ENCODE results near the gene RNF207.

RNF207 gene

GRCh38 chr1:6245086-6245868, 39.4 kb downstream of the RNF207 start:
- H3K27ac ChIP-seq (ENCODE audit: low read length), result no peak overlapping the region
- no peak overlapping the region for H3K9ac ChIP-seq (ENCODE audit: low read length in 2 of 2)
- no peaks in the 10 kb centered on the region for H3K36me3 ChIP-seq (ENCODE audit: control insufficient read depth in 2 of 2, insufficient read depth in 2 of 2, low read length in 2 of 2)
- no peaks in the 10 kb centered on the region for H3K9me3 ChIP-seq (ENCODE audit: control insufficient read depth in 2 of 2, low read length in 2 of 2)
- peaks cover 64 to 84% of the 10 kb centered on the region in 2 donors for H3K27me3 ChIP-seq (ENCODE audit: control insufficient read depth in 1 of 2, insufficient read depth in 2 of 2, low read length in 2 of 2)
- peaks cover 28% of the 10 kb centered on the region for H3K4me1 ChIP-seq (ENCODE audit: control insufficient read depth, insufficient read depth, low read length)
- no peak overlapping the region for H3K4me3 ChIP-seq (ENCODE audit: low read length in 2 of 2)

DNA sequence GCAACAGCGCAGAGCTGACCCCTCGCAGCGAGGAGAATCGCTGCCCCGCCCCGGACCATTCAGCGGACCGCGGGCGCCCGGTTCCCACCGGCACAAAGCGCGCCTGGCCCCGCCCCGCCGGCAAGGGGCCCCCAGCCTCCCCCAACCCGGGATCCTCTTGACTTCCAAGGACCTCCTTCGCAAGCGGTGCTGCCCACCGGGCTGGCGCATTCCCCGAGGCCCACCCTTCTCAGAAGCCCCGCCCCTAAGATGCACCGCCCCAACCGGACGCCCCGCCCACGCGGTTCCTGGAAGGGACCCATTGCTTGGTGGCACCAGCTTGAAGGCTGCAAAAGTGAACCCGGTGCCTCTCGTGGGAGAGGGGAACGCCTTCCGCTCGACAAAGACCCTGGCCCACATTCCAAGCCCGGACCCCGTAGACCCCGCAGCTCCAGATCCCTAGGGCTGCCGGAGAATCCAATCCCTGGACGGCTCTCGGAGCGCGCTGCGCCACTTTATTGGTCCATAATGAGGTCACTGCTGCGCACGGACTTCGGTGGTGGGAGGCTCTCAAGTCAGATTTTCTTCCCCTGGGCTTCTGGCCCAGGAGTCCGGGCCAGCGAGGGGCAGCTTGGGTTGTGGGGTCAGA, 40.1 kb downstream of the RNF207 start:
- no peaks in the 10 kb centered on the region for H3K36me3 ChIP-seq (ENCODE audit: control insufficient read depth in 2 of 2, insufficient read depth in 2 of 2, low read length in 2 of 2)
- peaks cover 64 to 83% of the 10 kb centered on the region in 2 donors for H3K27me3 ChIP-seq (ENCODE audit: control insufficient read depth in 1 of 2, insufficient read depth in 2 of 2, low read length in 2 of 2)
- peaks cover 28% of the 10 kb centered on the region for H3K4me1 ChIP-seq (ENCODE audit: control insufficient read depth, insufficient read depth, low read length)
- no peak overlapping the region for H3K9ac ChIP-seq (ENCODE audit: low read length in 2 of 2)
- no peak overlapping the region for H3K4me3 ChIP-seq (ENCODE audit: low read length in 2 of 2)
- no peaks in the 10 kb centered on the region for H3K9me3 ChIP-seq (ENCODE audit: control insufficient read depth in 2 of 2, low read length in 2 of 2)
- no peak overlapping the region for H3K27ac ChIP-seq (ENCODE audit: low read length)

GRCh38 chr1:6246497-6247467, 40.9 kb downstream of the RNF207 start:
- no peak overlapping the region for H3K27ac ChIP-seq (ENCODE audit: low read length)
- H3K27me3 ChIP-seq (ENCODE audit: control insufficient read depth in 1 of 2, insufficient read depth in 2 of 2, low read length in 2 of 2), result peaks cover 62 to 82% of the 10 kb centered on the region in 2 donors
- no peaks in the 10 kb centered on the region for H3K36me3 ChIP-seq (ENCODE audit: control insufficient read depth in 2 of 2, insufficient read depth in 2 of 2, low read length in 2 of 2)
- H3K9me3 ChIP-seq (ENCODE audit: control insufficient read depth in 2 of 2, low read length in 2 of 2), result no peaks in the 10 kb centered on the region
- H3K4me3 ChIP-seq (ENCODE audit: low read length in 2 of 2), result no peak overlapping the region
- no peak overlapping the region for H3K9ac ChIP-seq (ENCODE audit: low read length in 2 of 2)
- H3K4me1 ChIP-seq (ENCODE audit: control insufficient read depth, insufficient read depth, low read length), result peaks cover 22% of the 10 kb centered on the region

DNA sequence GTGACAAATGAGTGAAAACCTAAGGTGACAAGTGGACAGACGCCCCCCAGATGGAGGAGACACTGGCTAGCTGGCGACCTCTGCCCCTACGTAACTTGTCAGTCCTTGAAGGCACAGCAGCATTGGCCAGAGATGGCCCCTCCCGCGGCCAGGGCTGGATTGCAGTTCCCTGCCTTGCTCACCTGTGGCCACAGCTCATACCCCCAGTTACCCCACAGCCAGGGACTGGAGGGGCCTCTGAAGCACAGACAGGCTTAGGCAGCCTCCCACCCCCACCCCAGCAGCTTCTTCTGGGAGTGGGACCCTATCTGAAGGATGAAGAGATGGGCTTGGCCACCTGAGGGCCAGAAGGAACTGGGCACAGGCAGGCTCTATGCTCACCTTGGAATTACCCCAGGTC, 41.7 kb downstream of the RNF207 start:
- peaks cover 65 to 77% of the 10 kb centered on the region in 2 donors for H3K27me3 ChIP-seq (ENCODE audit: control insufficient read depth in 1 of 2, insufficient read depth in 2 of 2, low read length in 2 of 2)
- H3K9me3 ChIP-seq (ENCODE audit: control insufficient read depth in 2 of 2, low read length in 2 of 2), result no peaks in the 10 kb centered on the region

DNA sequence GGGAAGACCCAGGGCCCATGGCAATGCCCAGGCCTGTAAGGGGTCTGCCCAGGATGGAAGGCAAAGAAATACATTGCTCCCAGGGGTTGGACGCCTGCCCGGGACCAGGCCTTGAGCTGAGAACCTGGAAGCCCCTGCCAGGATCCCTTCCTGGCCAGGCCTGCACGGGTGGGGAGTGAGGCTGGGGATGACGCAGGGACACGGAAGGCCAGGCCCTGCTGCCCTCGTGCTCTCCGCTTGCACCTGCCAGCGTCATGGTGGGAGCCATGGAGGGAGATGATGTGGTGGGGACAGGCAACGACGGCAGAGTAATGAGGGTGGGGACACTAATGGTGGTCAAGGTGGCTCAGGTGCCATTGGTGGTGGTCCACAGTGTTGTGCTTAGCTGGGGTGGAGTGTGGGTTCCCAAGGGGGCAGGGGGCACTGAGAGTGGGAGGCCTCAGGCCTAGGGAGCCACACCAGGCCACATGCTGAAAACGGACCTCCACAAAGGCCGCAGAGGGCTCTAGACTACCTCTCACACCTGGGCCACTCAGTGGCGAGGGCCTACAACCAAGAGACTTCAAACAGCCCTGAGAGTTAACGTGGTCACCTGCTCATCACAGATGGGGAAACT, 42.4 kb downstream of the RNF207 start:
- Histone ChIP-seq H3K4me1 (ENCODE audit: control insufficient read depth, insufficient read depth, low read length) (peaks cover 17% of the 10 kb centered on the region), H3K9me3 (ENCODE audit: control insufficient read depth in 2 of 2, low read length in 2 of 2) (no peaks in the 10 kb centered on the region), H3K9ac (ENCODE audit: low read length in 2 of 2) (no peak overlapping the region), H3K4me3 (ENCODE audit: low read length in 2 of 2) (no peak overlapping the region), H3K27ac (ENCODE audit: low read length) (no peak overlapping the region), H3K27me3 (ENCODE audit: control insufficient read depth in 1 of 2, insufficient read depth in 2 of 2, low read length in 2 of 2) (peaks cover 59 to 70% of the 10 kb centered on the region in 2 donors), H3K36me3 (ENCODE audit: control insufficient read depth in 2 of 2, insufficient read depth in 2 of 2, low read length in 2 of 2) (no peaks in the 10 kb centered on the region)

More for the DNA sequence above, 41.7 kb downstream of the RNF207 start:
- Histone ChIP-seq H3K36me3 (ENCODE audit: control insufficient read depth in 2 of 2, insufficient read depth in 2 of 2, low read length in 2 of 2) (no peaks in the 10 kb centered on the region), H3K4me1 (ENCODE audit: control insufficient read depth, insufficient read depth, low read length) (peaks cover 17% of the 10 kb centered on the region), H3K27ac (ENCODE audit: low read length) (no peak overlapping the region), H3K9ac (ENCODE audit: low read length in 2 of 2) (no peak overlapping the region), H3K4me3 (ENCODE audit: low read length in 2 of 2) (no peak overlapping the region)

DNA sequence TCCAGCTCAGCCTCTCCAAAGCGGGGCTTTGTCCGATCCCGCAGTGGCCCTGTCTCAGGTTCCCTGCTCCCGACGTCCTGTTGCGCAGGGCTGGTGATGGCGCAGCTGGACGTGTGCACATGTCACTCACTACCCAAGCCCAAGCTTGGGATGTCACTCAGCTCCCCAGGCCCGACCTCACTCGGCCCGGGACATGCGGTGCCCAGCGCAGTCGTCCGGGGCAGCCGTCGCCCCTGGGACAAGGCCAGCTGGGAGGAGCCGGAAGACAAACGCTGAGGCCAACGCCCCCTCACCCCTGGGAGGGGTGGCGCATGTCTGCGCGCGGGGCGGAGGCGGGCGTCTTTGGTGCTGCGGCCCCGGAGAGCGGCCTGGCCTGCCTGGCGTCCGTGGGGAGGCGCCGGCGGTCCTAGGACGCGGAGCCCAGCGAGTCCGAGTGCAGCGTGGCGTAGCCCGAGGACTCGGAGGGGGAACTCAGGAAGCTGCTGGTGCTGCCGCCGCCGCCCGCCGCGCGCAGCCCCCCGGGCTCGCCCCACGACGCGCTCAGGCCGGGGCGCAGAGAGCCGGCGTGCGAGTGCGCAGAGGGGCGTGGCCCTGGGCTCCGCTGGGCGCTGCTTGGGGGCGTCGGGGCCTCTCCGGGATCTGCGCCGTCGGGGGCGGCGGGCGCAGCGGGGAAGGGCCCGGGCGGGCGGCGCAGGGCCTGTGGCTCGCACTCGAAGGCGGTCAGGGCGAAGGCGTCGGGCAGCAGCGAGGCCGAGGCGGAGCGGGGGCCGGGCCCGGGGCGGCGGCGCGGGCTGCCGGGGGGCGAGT, 43.2 kb downstream of the RNF207 start:
- peaks cover 52 to 62% of the 10 kb centered on the region in 2 donors for H3K27me3 ChIP-seq (ENCODE audit: control insufficient read depth in 1 of 2, insufficient read depth in 2 of 2, low read length in 2 of 2)
- H3K4me1 ChIP-seq (ENCODE audit: control insufficient read depth, insufficient read depth, low read length), result peaks cover 17% of the 10 kb centered on the region
- no peak overlapping the region for H3K27ac ChIP-seq (ENCODE audit: low read length)
- no peak overlapping the region for H3K4me3 ChIP-seq (ENCODE audit: low read length in 2 of 2)
- H3K9me3 ChIP-seq (ENCODE audit: control insufficient read depth in 2 of 2, low read length in 2 of 2), result no peaks in the 10 kb centered on the region
- H3K9ac ChIP-seq (ENCODE audit: low read length in 2 of 2), result no peak overlapping the region
- H3K36me3 ChIP-seq (ENCODE audit: control insufficient read depth in 2 of 2, insufficient read depth in 2 of 2, low read length in 2 of 2), result no peaks in the 10 kb centered on the region

GRCh38 chr1:6249739-6250689, 44.1 kb downstream of the RNF207 start:
- H3K27ac ChIP-seq (ENCODE audit: low read length), result no peak overlapping the region
- no peak overlapping the region for H3K9ac ChIP-seq (ENCODE audit: low read length in 2 of 2)
- H3K9me3 ChIP-seq (ENCODE audit: control insufficient read depth in 2 of 2, low read length in 2 of 2), result no peaks in the 10 kb centered on the region
- peaks cover 17% of the 10 kb centered on the region for H3K4me1 ChIP-seq (ENCODE audit: control insufficient read depth, insufficient read depth, low read length)
- H3K36me3 ChIP-seq (ENCODE audit: control insufficient read depth in 2 of 2, insufficient read depth in 2 of 2, low read length in 2 of 2), result peaks cover 0 to 2% of the 10 kb centered on the region in 2 donors
- H3K27me3 ChIP-seq (ENCODE audit: control insufficient read depth in 1 of 2, insufficient read depth in 2 of 2, low read length in 2 of 2), result peaks cover 46 to 57% of the 10 kb centered on the region in 2 donors
- no peak overlapping the region for H3K4me3 ChIP-seq (ENCODE audit: low read length in 2 of 2)

DNA sequence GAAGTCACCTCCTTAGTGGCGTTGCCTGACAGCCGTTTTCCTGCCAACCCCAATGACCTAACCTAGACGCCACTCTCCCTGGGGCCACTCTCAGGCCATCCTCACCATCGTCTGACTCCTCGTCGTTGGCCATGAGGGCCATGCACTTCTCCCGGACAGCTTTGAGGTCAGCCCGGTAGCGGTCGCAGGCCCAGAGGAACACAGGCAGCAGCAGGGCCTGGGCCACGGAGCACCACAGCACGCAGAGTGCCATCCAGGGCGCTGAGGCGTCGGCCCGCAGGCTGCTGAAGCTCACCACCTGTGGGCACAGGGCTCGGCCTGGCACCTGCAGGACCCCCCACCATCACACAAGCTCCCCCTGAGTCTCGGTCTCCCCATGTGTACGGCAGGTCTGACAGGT, 45.3 kb downstream of the RNF207 start:
- Histone ChIP-seq H3K27ac (ENCODE audit: low read length) (no peak overlapping the region), H3K9me3 (ENCODE audit: control insufficient read depth in 2 of 2, low read length in 2 of 2) (no peaks in the 10 kb centered on the region), H3K9ac (ENCODE audit: low read length in 2 of 2) (no peak overlapping the region), H3K36me3 (ENCODE audit: control insufficient read depth in 2 of 2, insufficient read depth in 2 of 2, low read length in 2 of 2) (peaks cover 0 to 2% of the 10 kb centered on the region in 2 donors), H3K4me3 (ENCODE audit: low read length in 2 of 2) (no peak overlapping the region), H3K27me3 (ENCODE audit: control insufficient read depth in 1 of 2, insufficient read depth in 2 of 2, low read length in 2 of 2) (peaks cover 40 to 48% of the 10 kb centered on the region in 2 donors), H3K4me1 (ENCODE audit: control insufficient read depth, insufficient read depth, low read length) (peaks cover 7% of the 10 kb centered on the region)

All from stomach smooth muscle (tissue), 2 donors.